Measurements from ENCODE around the gene TSPAN5.

Gene TSPAN5

DNA sequence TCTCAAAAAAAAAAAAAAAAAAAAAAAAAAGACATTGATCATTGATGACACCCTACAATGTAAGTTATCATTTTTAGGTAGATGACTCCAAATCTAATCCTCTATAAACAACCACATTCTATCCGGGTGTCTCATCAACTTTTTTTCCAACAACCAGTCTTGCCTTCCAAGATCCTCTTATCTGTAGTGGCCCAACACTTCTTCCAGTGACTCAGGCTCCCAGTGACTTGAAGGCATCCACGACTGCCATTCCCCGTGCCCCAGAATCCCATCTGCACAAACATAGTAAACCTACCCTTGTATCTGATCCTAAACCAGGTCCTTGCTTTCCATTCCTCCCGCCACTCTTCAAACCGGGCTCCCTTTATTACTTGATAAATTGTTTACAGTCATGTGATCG, 15.6 kb upstream of the TSPAN5 start:
- DNase-seq (ENCODE audit: low read depth), result no peak
- no peak overlapping the region for H3K4me3 ChIP-seq (ENCODE audit: low read depth, low read length)
- no peak for TF ChIP-seq CTCF (IDR thresholded peaks at IDR 0.05; ENCODE audit: insufficient read depth, low read depth, low read length, missing control alignments)

- no peak overlapping the region for H3K4me3 ChIP-seq (ENCODE audit: low read depth, low read length)
- no peak for DNase-seq (ENCODE audit: low read depth)
- TF ChIP-seq CTCF (IDR thresholded peaks at IDR 0.05; ENCODE audit: insufficient read depth, low read depth, low read length, missing control alignments), result no peak
These were observed 14.9 kb upstream of the TSPAN5 start for GRCh38 chr4:98673288-98673644.

- no peak overlapping the region for H3K4me3 ChIP-seq (ENCODE audit: low read depth, low read length)
- no peak for DNase-seq (ENCODE audit: low read depth)
- TF ChIP-seq CTCF (IDR thresholded peaks at IDR 0.05; ENCODE audit: insufficient read depth, low read depth, low read length, missing control alignments), result no peak
These were observed 14.3 kb upstream of the TSPAN5 start for GRCh38 chr4:98672583-98673287.

DNA sequence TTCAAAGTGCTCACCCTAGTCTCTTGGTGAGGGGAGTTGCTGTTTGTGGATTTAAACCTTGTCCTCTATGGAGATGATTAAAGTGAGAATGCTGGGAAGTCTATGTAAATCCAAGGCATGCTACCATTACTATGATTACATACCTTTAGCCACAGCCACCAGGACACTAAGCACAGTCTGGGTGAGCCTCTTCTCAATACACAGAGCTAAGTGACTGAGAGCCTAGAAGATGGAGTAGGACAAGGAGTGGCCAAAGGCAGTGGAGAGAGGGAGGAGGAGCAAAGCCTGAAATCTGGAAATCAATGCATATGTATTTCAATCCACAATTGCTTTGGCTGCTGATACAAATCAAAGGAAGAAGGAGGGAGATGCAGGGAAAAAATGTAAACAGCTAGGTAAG, 12.7 kb upstream of the TSPAN5 start:
- H3K4me3 ChIP-seq (ENCODE audit: low read depth, low read length), result no peak overlapping the region
- no peak for DNase-seq (ENCODE audit: low read depth)
- TF ChIP-seq CTCF (IDR thresholded peaks at IDR 0.05; ENCODE audit: insufficient read depth, low read depth, low read length, missing control alignments), result no peak

DNA sequence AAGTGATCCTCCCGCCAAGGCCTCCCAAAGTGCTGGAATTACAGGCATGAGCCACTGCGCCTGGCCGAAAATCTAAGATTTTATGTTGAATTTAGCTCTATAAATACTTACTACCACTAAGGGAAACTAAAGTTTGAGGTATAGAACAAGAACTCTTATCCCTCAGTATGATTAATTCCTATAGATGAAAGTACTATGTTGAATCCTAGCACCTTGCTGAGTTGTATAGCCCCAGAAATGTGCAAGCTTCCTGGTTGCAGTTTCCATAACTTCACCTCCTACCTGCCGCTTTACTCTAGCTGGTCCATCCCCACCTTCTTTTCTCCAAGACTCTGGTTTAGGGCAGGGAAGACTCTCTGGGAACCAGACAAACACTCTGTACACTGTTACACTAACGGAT, 11.8 kb upstream of the TSPAN5 start:
- TF ChIP-seq CTCF (IDR thresholded peaks at IDR 0.05; ENCODE audit: insufficient read depth, low read depth, low read length, missing control alignments), result no peak
- no peak for DNase-seq (ENCODE audit: low read depth)

GRCh38 chr4:98669577-98669976, 11.2 kb upstream of the TSPAN5 start:
- no peak for DNase-seq (ENCODE audit: low read depth)
- no peak for TF ChIP-seq CTCF (IDR thresholded peaks at IDR 0.05; ENCODE audit: insufficient read depth, low read depth, low read length, missing control alignments)
- no peak overlapping the region for H3K4me3 ChIP-seq (ENCODE audit: low read depth, low read length)

More for the DNA sequence above, 11.8 kb upstream of the TSPAN5 start:
- no peak overlapping the region for H3K4me3 ChIP-seq (ENCODE audit: low read depth, low read length)

DNA sequence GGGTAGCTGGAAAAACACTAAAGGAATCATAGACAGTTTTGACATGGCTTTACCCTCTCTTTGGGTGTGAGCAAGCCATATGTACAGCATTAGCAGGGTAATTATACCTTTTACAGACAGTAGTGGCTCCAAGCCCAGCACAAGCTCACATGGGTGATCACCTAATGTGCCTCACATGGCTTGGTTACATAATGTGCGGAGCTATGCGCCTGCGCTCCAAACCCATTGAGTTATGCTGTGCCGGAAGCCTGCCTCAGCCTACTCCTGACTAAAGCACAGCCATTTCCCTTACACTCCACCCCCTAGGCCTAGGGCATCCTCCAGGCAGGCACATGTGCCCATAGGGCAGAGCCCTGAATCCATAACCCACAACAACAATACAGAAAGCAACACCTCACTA, 6.5 kb upstream of the TSPAN5 start:
- DNase-seq (ENCODE audit: low read depth), result no peak
- H3K4me3 ChIP-seq (ENCODE audit: low read depth, low read length), result no peak overlapping the region
- TF ChIP-seq CTCF (IDR thresholded peaks at IDR 0.05; ENCODE audit: insufficient read depth, low read depth, low read length, missing control alignments), result no peak

Data from GM12865 (cell line).